ENCODE data around the gene PEAK1.

The PEAK1 gene

DNA sequence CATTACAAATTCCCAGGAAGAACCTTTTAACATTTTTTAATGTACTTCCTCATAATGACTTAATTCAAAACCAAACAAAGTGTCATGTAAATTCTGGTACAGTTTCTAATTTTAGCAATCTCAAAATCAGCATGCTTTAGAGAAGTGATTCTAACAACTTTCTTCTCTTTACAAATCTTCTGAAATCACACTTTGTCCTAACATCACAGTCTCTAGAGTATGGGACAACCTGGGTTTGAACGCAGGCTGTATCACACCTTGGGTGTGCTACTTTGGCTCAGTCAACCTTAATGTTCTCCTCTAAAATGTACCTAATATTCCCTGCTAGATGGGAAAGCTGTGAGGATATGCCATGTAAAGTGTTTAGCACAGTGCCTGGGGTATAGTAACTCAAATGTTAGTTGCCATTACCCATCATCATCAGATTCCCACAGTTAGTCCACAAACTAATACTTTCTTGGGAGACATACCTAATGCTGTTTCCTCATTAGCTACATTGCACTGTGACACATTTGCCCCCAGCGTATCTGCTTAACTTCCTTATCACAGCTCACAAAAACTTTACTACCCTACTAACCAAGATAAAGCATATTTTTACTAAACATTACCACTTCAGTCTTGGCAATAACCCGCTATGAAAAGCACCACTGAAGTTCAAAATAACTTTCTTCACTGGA, 352.1 kb downstream of the PEAK1 start:
- TF ChIP-seq, protein P1, sequence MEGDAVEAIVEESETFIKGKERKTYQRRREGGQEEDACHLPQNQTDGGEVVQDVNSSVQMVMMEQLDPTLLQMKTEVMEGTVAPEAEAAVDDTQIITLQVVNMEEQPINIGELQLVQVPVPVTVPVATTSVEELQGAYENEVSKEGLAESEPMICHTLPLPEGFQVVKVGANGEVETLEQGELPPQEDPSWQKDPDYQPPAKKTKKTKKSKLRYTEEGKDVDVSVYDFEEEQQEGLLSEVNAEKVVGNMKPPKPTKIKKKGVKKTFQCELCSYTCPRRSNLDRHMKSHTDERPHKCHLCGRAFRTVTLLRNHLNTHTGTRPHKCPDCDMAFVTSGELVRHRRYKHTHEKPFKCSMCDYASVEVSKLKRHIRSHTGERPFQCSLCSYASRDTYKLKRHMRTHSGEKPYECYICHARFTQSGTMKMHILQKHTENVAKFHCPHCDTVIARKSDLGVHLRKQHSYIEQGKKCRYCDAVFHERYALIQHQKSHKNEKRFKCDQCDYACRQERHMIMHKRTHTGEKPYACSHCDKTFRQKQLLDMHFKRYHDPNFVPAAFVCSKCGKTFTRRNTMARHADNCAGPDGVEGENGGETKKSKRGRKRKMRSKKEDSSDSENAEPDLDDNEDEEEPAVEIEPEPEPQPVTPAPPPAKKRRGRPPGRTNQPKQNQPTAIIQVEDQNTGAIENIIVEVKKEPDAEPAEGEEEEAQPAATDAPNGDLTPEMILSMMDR (IDR thresholded peaks at IDR 0.05; ENCODE audit: low read length, missing control alignments), result no peak
- no peak overlapping the region for H3K4me3 ChIP-seq (replicated peaks; ENCODE audit: low read depth, low read length)
- no peak for DNase-seq (ENCODE audit: low read depth)

DNA sequence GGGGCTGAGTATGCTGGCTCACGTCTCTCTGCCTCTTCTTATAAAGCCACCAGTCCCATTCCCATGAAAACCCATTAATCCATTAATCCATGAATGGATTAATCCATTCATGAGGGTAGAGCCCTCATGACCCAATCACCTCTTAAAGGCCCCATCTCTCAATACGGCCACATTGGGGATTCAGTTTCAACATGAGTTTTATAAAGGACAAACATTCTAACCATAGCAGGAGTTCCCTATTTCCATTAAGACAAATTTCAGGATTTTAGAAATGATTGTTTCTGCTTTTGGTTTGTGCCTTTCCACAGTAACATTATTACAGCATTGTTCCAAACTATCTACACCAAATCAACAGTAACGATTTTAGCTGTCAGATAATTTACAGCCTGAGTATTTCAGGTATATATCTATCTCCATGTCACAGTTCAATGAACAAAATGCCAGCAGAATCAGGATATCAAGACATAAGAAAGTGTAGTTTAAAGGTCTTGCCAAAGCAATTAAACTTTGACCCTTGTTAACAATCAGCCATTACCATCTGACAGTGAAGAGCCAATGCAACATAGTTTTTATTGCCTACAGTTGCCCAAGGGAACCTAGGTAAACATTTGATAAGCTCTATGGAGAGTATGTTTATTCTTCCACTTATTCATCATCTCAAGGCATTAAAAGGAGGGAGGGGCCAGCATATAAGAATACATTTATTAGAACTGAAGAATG, 352.8 kb downstream of the PEAK1 start:
- TF ChIP-seq, protein P1 (IDR thresholded peaks at IDR 0.05; ENCODE audit: low read length, missing control alignments), result no peak
- no peak overlapping the region for H3K4me3 ChIP-seq (replicated peaks; ENCODE audit: low read depth, low read length)

DNA sequence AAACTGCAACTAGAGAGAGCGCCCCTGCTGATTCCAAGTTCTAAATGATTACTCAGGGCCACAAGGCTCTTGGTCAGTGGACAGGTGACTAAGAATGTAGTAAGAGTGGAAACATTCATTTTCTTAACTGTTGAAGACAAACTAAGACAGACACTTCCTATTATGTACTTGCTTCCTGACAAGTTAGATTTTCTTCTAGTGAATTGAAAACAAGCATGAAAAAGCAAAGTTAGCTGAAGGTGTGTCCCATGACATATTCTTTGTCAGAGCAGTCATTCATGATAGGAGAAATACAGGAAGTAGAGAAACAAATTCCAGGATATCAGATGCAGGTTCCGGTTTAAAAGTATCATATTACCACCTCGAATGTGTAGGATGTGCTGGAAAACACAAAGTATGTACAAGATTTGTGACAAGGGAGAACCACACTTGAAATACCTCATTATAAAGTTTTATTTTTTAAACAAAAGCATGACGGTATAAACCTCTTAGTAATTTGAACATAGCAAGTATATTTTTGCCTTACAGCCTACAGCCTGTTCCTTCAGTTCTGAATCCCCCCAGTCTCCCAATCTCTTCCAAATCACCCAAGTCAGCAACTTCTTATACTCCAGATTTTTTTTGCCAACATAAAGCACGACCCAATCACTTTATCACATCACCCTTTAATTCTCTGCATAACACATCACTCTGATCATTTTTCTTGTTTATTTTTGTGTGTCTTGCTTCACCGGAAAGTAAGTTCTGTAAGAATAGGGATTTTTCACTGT, 355.2 kb downstream of the PEAK1 start:
- DNase-seq (ENCODE audit: low read depth), result peak; percentile 46
- no peak overlapping the region for H3K4me3 ChIP-seq (replicated peaks; ENCODE audit: low read depth, low read length)
- TF ChIP-seq, protein P1 (IDR thresholded peaks at IDR 0.05; ENCODE audit: low read length, missing control alignments), result no peak

More for the DNA sequence above, 352.8 kb downstream of the PEAK1 start:
- no peak for DNase-seq (ENCODE audit: low read depth)

DNA sequence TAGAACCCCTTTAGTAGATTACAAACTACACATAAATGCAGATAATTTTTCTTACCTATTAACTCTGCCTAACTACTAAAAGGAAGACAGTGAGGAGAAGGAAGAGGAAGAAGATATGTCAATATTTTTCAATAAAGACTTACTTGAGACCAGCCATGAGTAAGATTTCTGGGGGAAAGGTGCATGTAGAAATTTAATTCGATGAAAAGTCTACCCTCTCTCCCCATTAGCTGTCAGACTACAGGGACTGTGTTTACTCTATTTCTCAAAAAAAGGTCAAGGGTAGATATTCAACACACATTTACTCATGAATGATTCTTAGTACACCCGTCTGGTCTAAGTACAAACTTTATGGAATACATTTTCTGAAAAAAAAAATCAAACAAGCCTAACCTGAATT, 355.8 kb downstream of the PEAK1 start:
- no peak for DNase-seq (ENCODE audit: low read depth)
- TF ChIP-seq, protein P1 (IDR thresholded peaks at IDR 0.05; ENCODE audit: low read length, missing control alignments), result no peak
- no peak overlapping the region for H3K4me3 ChIP-seq (replicated peaks; ENCODE audit: low read depth, low read length)

DNA sequence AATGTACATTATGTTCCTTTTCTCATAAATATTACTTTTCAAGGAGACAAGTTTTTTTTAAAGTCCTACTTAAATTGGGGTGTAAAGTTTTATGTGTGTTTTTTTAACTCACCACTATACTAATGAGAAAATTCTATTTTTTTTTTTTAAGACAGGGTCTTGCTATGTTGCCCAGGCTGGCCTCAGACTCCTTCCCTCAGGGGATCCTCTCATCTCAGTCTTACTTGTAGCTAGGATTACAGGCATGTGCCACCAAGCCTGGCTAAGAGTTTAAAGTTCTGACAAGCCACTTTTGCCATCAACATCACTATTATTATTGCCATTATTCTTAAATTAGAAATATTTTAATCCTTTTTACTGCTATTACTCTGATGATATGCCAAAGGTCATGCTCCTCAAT, 356.7 kb downstream of the PEAK1 start:
- TF ChIP-seq, protein P1 (IDR thresholded peaks at IDR 0.05; ENCODE audit: low read length, missing control alignments), result no peak
- no peak overlapping the region for H3K4me3 ChIP-seq (replicated peaks; ENCODE audit: low read depth, low read length)
- DNase-seq (ENCODE audit: low read depth), result no peak

DNA sequence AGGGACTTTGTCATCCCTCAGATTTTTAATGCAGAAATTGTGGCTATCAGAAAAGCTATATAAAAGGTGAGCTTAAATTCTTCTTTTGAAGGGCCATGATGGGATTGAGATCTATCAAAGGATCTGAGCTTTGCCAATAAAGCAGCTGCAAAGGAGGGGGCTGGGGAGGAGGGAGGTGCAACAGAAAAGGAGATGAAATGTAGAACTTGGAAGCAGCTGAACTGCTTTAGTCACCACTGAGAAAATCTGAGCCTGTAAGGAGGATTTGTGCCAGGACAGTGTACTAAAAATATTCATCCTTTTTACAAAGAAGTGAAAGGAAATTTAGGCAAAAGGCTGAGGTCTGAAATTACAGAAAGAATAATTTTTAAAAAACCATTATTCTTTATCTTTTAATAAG, 359.4 kb downstream of the PEAK1 start:
- TF ChIP-seq, protein P1 (IDR thresholded peaks at IDR 0.05; ENCODE audit: low read length, missing control alignments), result no peak
- H3K4me3 ChIP-seq (replicated peaks; ENCODE audit: low read depth, low read length), result no peak overlapping the region
- DNase-seq (ENCODE audit: low read depth), result peak; percentile 51
